ENCODE results near the gene TSPAN4.
A peak's percentile ranks its signal among the peaks of the same experiment; 100 is the strongest.

TSPAN4 gene, protein sequence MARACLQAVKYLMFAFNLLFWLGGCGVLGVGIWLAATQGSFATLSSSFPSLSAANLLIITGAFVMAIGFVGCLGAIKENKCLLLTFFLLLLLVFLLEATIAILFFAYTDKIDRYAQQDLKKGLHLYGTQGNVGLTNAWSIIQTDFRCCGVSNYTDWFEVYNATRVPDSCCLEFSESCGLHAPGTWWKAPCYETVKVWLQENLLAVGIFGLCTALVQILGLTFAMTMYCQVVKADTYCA

DNA sequence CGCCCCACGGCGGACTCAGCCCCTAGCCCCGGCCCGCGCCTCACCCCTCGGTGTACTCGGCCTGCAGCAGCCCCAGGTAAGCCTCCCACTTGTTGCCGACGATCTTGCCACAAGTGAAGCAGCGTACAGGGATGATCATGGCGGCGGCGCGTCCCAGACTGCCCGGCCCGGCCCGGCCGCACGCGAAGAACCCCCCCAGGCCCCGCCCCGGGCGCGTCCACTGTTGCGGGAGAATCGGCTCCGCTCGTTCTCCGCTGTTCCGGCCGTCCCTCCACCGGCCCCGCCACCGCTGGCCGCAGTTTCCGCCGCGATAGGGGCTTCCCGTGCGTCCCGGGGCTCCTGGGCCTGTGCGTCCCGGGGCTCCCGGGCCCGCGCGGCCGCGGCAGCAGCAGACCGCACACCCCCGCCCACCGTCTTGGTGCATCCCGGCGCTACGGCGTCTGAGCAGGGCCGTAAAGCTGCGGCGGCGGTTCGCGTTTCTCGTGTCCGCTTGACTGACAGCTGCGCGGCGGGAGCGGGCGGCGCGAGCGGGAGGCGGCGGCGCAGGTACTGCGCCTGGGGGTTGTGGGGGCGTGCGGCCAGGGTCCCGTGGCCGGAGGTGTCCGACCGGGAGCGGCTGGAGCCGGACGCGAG, at the start of gene TSPAN4, which contains the start of gene POLR2L:
Gene TSPAN4 (plus strand): TSS at position 483 of the 633 bp plus-strand sequence. CDS start 7,453 bp downstream, outside the sequence.
Gene POLR2L (minus strand): TSS at position 160 of the 633 bp plus-strand sequence. CDS start 21 bp downstream, at position 139.
- DNase-seq: peak; percentile 91

DNA sequence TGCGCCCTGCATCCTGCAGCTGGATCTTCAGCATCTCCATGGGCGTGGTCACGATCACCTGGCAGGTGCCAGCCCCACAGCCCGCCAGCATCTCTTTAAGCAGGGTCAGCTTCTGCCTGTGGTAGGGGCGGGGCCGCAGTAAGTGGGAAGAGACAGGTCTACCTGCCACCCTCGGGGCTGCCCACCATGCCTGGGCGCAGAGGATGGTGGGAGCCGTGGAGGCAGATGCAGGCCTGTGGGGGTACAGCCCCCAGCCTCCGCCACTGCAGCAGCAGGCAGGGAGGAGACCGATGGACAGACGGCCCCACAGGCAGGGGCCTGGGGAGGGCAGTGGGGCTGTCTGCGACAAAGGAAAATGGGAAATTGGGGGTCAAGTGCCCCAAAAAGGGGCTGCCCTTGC, 49.8 kb upstream of the TSPAN4 start:
- DNase-seq: no peak

DNA sequence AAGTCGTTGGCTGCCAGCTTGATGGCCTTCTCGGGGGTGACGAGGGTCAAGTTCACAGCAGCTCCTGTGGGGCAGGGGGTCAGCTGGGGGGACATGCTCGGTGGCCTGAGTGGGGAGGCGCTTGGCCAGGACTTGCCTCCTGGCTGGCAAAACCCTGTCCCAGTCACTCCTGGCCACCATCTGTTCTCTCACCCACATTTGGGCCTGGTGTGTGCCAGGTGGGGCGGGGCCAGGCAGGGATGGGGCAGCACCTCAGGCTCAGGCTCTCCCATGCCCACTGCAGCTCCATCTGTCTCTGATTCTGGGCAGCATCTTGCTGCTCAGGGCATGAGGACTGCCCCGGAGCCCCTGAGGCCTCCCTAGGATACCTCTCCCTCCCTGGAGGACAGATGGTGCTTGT, 49.1 kb upstream of the TSPAN4 start:
- no peak for DNase-seq

DNA sequence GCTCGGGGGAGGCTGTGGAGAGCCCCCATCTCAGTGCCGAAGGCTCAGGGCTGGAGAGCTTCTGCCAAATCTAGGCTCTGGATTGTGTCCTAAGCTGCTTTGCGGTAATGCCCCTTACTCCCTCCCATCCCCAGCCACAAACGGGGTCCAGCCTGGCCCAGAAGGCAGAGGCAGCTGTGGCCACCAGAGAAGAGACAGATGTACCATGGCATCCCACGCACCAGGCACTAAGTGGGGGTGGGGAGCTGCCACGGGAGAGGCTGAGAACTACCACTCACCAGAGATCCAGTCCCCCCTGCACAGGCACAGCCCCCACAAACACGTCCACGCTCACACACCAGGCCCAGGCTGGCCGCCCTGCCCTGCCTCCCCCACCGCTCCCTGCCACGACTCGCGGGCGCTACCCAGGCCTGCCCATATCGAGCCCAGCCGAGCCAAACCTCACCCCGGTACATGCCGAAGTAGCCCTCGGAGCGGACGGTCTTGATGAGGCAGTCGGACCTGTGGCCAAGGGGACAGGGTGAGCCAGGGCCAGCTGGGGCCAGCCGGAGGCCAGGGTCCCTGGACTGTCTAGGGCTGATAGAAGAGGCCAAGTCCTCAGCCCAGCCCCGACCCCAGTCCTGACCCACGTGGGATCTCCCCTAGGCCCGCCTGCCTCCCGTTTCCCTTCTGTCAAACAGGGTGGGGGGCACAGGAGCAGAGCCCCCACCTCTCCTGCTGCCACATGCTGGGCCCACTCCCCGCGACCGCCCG, 48.5 kb upstream of the TSPAN4 start:
- DNase-seq: no peak

DNA sequence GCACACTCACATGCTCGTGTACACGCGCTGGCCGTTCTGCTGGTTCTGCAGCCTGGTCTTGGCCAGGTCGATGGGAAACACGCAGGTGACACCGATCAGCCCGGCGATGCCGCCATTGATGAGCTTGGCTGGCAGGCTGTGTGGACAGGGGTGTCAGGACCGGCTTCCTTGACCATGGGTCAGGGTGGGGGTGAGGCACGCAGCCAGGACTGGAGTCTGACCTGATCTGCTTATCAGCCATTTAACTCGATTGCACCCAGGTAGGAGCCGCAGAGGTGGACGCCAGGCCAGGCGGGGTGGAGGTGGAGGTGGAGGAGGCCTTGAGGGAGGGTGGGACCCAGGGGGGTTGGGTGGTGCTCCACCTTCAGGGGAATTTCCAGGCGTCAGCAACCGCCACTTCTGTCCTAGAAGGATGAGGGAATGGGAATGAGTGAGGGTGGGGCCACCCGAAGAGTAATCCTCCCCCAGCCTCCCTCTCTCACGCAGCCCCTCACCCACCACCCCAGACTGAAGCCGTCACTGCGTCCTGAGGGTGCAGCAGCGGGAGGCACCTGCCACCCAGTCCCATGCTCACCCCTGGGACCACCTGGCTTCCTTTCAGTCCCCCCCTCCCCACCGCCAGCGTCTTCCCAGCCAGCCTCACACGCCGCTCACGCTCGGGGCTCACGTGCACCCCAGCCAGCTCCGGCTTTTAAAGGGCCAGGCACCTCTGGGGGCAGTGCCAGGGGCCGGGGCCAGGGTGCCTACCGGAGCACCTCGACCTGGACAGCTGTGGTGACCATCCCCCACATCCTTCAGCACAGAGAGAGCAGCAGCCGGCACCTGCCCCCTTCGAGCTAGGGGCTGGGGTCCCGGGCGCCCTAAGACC, 47.7 kb upstream of the TSPAN4 start:
- no peak for DNase-seq

DNA sequence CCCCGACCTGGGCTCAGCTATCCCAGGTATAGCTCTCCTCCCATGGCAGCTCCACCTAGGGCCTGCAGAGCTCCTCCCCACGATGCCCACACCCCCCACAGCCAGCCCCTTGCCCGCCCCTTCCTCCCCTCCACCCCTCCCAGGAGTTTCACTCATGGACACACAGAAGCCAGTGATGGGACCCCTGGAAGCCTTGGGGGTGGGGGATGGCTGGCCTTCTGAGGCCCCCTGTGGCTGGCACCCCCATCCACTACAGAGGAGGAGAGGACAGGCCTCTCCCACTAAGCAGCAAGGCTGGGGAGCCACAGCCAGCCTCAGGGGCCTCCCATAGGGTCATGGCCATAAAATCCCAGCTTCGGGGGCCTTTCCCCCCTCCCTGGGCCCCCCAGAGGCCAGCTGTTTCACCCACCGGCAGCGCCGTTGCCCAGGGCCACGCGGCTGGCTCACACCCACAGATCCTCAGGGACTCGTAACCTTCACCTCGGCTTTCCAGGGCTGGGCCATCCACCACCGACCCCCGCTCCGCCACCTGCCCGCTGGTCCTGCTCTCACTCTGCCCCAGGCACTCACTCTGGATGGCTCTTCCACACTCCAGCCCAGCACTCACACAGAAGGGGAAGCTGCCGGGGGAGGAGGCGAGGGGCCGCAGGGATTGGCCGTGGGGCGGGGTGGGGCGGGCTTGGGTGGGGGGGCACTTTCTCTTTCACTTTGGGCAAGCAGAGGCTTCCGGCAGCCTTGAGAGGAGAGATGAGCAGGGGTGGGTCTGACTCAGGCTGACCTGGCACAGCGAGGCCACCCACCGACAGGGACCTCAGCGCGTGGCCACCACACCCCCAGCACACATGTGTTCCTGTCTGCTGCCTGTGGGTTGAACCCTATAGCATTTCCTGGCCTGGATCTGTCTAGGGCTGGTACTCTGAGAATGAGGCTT, 46.8 kb upstream of the TSPAN4 start:
- peak; percentile 90 for DNase-seq

DNA sequence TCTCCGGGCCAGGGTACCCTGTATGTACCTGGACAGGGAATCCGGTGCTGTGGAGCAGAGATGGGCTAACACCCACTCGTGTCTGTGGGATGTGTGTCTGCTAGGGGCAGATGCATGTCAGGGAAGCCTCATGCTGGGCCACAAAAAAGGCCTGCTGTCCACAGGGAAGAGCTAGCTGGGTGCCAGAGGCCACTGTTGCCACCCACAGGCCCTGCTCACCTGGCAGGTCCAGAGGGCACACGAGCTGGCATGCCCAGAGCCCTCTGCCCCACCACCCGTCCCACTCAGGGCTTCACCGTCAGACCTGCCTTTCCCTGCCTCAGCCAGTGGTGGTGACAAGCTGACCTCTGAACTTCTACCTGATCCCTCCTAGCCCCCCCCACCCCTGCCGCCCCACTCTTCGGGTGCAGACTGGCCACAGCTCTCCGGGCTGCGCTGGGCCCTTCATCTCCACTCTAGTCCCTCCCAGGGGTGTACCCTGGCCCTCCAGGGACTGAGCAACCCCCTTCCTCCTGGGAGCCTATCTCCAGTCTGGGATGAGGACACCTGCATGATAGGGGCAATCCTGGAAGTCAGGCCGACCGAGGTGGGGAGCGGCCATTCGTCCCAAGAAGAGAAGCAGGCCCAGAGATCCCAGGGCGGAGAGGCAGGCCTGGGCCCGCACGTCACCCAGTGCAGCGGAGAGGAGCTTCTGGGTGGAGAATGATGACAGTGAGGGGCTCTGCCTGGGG, 45.9 kb upstream of the TSPAN4 start:
- no peak for DNase-seq

DNA sequence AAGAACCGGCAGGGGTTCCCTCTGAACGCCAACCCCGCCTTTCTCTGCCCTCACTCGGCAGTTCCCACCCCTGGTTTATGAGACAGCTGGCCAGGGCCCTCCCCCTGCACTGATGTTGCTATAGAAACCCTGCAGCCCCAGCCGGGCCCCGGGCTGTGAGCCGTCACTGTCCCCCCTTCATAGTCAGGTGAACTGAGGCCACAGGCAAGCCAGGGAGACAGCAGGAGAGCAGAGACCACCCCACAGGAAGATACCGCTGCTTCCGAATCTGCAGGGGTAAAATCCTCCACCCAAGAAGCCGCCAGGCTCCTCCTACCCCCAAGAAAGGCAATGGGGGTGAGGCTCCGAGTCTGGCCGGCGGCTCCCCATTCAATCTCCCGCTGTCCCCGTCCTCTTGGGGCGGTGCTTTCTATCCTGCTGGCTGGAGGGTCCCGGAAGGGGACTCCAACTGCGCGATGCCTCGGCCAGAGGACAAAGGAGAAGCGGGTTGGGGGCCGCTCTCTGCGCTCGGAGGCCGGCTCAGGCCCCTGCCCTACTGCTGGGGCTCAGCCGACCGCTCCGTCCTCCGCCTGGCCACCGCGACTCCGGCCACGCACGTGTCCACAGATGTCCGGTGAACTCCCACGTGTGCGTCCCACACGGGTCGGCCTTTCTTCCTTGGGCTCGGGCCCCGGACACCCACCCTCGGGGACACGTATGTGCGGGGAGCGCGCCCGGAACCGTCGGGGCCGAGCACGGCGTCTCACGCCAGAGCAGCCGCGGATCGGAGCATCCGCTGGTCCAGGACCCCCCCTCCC, 45.2 kb upstream of the TSPAN4 start:
- peak; percentile 92 for DNase-seq

DNA sequence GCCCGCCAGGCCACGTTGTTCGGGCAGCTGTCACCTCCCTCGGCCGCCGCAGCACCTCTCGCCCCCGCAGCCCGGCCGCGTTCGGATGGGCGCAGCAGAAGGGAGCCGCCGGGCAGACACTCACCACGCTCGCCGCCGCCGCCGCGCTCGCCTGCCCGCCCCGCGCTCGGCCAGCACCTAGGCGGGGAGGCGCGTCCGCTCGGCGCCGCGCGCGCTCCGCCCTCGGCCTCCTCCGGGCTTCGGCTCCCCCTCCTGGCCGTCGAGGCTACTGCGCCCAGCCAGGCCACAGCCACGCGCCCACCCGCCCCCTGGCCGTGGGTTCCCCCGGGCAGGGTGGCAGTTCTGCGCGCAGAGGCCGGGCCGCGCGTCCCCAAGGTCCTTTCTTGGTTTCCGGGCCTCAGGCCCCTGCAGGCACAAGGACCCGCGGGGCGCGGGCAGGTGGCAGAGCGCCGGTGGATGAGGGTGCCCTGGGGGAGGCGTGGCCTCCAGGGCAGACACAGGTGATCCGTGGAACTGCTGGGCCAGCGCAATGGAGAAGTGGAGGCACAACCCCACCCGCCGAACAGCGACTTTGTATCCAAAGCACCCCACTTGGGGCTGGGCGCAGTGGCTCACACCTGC, 44.4 kb upstream of the TSPAN4 start, which contains the start of gene SLC25A22:
Gene SLC25A22 (minus strand): TSS at position 189 of the 621 bp plus-strand sequence. CDS start 3,275 bp downstream, outside the sequence.
- peak; percentile 87 for DNase-seq

DNA sequence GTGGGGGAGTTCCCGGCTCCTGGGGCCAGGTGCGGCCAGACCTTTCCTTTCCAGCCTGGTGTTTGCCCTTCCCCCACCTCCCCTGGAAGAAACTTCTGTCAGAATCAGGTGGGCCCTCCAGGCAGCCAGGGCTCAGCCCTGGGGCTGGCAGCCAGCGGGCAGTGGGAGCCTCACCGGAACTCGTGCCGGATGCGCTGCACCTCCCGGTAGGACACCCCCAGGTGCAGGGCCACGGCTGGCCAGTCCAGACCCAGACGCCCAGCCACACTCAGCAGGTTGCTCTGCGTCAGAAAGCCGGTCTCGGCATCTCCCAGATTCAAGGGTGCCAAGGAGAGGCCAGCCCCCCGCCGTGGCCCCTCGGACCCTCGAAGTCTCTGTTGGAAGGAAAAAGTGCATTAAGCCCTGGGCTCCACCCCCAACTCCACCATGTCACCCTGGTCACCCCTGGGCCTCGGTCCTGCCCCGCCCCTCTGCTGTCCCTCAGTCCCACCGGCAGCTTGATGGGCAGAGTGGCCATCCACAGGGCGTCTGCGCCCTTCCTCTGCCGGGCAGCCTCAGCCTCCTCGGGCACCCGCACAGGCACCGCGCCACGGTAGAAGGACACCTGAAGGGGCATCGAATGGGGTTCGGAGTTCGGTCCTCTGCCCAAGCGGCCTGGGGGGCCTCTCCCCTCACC, 42.9 kb upstream of the TSPAN4 start:
- DNase-seq: no peak

DNA sequence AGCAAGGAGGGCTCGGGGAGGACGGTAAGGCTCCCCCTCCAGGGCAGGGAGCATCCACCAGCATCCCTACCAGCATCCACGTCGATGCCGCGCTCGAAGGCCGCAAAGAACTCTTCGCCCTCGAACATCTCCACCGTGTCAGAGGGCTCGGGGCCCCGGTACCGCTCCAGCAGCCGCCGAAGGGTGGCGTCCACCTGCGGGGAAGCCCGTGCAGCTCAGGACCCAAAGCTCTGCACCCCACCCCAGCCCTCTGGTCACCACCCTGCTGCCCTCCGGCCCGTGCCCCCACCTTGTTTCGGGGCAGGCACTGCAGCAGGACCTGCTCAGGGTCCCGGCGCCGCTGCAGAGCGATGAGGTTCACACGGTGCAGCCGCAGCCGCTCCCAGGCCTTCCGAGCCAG, 42.2 kb upstream of the TSPAN4 start:
- DNase-seq: no peak

DNA sequence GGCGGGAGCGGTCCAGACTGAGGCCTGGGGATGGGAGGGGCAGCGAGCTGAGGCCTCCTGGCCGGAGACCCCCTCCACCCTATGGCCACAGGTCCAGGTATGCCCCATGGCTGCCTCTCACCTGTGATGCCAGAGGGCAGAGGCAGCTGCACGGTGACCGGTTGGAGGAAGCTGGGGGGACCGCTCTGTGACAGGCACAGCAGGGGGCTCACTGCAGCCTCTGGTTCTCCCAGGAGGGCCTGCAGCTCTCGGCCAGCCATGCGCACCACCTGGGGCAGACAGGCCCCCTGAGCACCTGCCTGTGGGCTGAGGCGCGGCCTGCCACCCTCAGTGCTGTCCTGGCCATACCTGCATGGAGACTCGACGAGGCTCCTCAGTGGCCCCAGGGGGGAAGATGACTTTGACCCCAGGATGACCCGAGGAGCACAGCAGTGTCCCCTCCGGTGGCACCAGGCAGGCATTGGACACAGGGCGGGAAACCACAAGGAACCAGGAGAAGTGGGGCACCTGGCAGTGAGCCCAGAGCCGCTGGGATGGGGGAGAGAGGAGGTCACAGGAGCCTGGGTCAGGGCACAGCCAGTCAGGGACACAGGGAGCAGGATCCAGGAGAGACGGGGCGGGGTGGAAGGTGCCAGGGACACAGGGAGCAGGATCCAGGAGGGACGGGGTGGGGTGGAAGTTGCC, 41.4 kb upstream of the TSPAN4 start:
- DNase-seq: no peak

DNA sequence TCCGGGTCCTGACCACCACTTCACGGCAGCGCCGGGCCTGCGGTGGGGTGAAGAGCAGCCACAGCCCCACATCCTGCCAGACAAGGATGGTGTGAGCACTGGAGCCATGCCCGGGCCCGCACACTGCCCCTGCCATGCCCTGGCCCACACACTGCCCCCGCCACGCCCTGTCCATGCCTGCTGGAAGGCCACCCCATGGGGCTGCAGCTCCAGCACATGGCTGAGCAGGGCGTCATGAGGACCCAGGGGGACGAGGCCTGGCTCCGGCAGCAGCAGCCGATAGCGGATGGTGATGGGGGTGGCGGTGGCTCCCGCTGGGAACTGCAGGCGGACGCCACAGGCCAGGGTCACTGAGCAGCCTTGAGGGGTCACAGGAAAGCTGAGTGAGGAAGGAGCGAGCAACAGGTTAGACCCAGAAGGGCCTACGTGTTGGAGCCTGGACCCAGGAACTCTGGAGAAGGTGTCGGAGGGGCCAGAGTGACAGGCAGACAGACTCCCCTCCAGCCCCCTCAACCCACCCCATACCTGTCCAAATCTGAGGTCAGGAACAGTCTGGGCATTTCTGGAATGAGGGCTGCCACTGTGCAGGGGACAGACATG, 40.5 kb upstream of the TSPAN4 start:
- no peak for DNase-seq

DNA sequence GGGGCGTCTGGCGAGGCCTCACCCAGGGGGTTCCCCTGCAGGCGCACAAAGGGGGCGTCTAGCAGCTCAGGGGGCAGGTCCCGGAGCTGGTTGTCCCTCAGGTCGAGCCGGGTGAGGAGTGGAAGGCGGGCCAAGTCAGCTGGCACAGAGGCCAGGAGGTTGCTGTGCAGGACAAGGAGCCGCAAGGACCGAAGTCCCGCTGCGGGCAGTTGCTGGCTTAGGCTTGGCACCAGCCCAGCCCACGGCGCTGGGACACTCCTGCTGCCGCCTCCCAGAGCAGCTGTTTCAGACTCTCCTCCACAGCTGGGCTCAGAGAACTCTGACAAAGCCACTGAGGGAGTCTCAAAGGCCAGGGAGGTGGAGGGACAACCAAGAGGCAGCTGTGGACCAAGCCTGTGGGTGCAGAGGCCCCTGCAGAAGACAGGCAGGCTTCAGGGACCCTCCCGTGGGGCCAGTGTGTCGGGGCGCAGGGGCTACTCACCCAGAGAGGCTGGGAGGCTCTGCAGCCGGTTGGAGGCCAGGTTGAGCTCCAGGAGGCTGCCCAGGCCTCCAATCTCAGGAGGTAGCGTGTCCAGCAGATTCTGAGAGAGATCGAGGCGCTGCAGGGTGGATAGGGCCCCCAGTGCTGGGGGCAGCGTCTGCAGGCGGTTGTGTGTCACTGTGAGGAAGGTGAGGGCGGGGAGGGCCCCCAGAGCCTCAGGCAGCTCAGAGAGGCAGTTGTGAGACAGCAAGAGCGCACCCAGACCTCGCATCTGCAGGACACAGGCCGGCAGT, 39.8 kb upstream of the TSPAN4 start:
- no peak for DNase-seq

DNA sequence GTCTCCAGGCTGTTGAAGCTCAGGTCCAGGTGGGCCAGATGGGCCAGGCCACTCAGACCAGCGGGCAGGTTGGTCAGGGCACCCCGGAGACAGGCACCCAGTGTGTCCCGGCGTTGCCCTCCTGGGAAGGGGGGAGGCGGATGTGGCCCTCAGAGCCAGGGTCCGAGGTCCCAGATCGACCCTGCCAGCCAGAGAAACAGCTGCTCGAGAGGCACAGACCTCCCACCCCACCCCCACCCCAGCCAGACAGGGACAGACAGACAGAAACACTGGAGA, 39.2 kb upstream of the TSPAN4 start:
- no peak for DNase-seq

DNA sequence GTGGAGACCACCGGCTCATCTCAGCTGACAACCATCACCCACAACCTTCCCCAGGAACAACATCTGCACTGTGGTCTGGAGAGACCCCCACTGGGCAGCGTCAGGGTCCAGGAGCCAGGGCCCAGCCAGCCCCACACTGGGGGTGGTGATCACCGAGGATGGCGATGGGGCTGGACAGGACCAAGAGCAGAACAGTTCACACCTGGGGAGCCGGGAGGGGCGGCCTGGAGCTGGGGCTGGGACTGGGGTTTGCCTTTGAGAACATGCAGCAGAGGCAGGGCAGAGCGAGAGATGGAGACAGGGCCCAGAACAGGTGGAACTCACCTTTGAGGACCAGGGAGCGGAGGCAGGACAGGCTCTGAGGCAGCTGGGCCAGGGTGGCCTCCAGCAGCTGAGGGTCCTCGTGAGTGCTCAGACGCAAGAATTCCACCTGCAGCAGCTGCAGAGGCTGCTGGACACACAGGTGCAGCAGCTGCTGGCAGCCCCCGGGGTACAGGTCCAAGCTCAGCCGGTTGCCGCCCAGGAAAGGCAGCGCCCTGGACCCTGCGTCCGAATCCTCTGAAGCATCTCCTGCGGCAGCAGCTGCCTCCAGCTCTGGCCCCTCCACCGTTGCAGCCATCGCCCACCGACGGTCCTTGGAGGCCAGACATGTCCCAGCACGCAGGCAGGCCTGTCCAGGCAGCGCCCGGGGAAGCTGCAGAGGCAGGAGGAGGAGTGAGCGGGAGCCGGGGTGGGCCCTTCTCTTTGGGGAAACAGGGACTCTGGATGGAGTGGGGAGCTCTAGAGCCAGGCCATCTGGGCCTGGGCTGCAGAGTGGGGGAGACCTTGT, 38.7 kb upstream of the TSPAN4 start:
- DNase-seq: no peak

Data from left hindlimb (tissue), 1 donor.